Kidney epithelial cell (primary cell): ENCODE results near the gene LRP5. TPM values are rescaled to one million over a fixed set of nuclear protein-coding genes. Genes with fewer than 3 reads are reported as not detected.

Experiments used
- DNase-seq: peaks from one replicate; pipeline ENCODE4 v3.0.0-alpha.2; 2010; ENCODE audit warnings: low read depth
- H3K27me3 ChIP-seq: 2 replicates; pipeline ENCODE4 v1.6.0; 2011; ENCODE audit warnings: low read length; ENCODE audit not compliant: control insufficient read depth, insufficient read depth
- H3K36me3 ChIP-seq: 2 replicates; pipeline ENCODE4 v1.5.1; 2011; ENCODE audit warnings: low read length; ENCODE audit not compliant: control insufficient read depth, insufficient read depth
- H3K4me3 ChIP-seq: 2 replicates; pipeline ENCODE4 v1.5.1; 2011; ENCODE audit warnings: low read depth, mild to moderate bottlenecking, control low read depth, low read length
- CTCF ChIP-seq: IDR thresholded peaks from 2 replicates; pipeline ENCODE4 v1.5.1; 2011; ENCODE audit warnings: mild to moderate bottlenecking, moderate library complexity, low read length, control low read depth, inconsistent platforms; ENCODE audit not compliant: insufficient read depth, poor library complexity, severe bottlenecking
- total RNA-seq: library from RNA; depleted of rRNA; stranded (reverse); fragments of >200 nt; gene quantifications from 2 replicates; pipeline ENCODE4 v1.2.3, GENCODE V29; 2015

Gene LRP5
- total RNA-seq, 1 donor from 2014 or later, result 31.6 TPM

- Histone ChIP-seq H3K36me3 (no peaks in the 10 kb centered on the region), H3K27me3 (no peaks in the 10 kb centered on the region), H3K4me3 (no peak overlapping the region)
- no peak for TF ChIP-seq CTCF
- no peak for DNase-seq
Measured at GRCh38 chr11:68349461-68350249, 37.3 kb downstream of the LRP5 start.

GRCh38 chr11:68350759-68351449 is 38.5 kb downstream of the LRP5 start:
- DNase-seq, result no peak
- TF ChIP-seq CTCF, result no peak
- no peaks in the 10 kb centered on the region for H3K36me3 ChIP-seq
- H3K4me3 ChIP-seq, result no peak overlapping the region
- no peaks in the 10 kb centered on the region for H3K27me3 ChIP-seq

- no peak for TF ChIP-seq CTCF
- Histone ChIP-seq H3K27me3 (no peaks in the 10 kb centered on the region), H3K36me3 (no peaks in the 10 kb centered on the region), H3K4me3 (no peak overlapping the region)
- DNase-seq, result no peak
Measured at GRCh38 chr11:68351450-68352275, 39.3 kb downstream of the LRP5 start.

- no peaks in the 10 kb centered on the region for H3K36me3 ChIP-seq
- H3K27me3 ChIP-seq, result no peaks in the 10 kb centered on the region
- no peak for TF ChIP-seq CTCF
- no peak overlapping the region for H3K4me3 ChIP-seq
- no peak for DNase-seq
Measured at GRCh38 chr11:68352591-68352990, 40.2 kb downstream of the LRP5 start.

GRCh38 chr11:68353118-68353517 is 40.7 kb downstream of the LRP5 start:
- DNase-seq, result no peak
- Histone ChIP-seq H3K36me3 (no peaks in the 10 kb centered on the region), H3K4me3 (no peak overlapping the region), H3K27me3 (no peaks in the 10 kb centered on the region)
- TF ChIP-seq CTCF, result no peak
